HL-60 (cell line): ENCODE measurements around the gene SEC14L5.

Experiments used
- GABPA ChIP-seq: IDR thresholded peaks from 2 replicates; pipeline ENCODE4 v1.6.1; 2012; ENCODE audit warnings: low read depth
- POLR2AphosphoS5 ChIP-seq: IDR thresholded peaks from 2 replicates; pipeline ENCODE4 v1.6.1; 2012; ENCODE audit warnings: low read depth
- SPI1 ChIP-seq: IDR thresholded peaks from 2 replicates; pipeline ENCODE4 v1.6.1; 2012; ENCODE audit warnings: low read depth, mild to moderate bottlenecking, borderline replicate concordance
- TF ChIP-seq, protein P1 (sequence below): IDR thresholded peaks from one replicate; pipeline ENCODE4 v1.5.1; 2011; ENCODE audit warnings: low read length, control low read depth, inconsistent platforms; ENCODE audit not compliant: insufficient read depth
- TF ChIP-seq, protein P2 (sequence below): IDR thresholded peaks from 2 replicates; pipeline ENCODE4 v1.6.1; 2012; ENCODE audit warnings: low read depth; ENCODE audit not compliant: insufficient replicate concordance

DNA sequence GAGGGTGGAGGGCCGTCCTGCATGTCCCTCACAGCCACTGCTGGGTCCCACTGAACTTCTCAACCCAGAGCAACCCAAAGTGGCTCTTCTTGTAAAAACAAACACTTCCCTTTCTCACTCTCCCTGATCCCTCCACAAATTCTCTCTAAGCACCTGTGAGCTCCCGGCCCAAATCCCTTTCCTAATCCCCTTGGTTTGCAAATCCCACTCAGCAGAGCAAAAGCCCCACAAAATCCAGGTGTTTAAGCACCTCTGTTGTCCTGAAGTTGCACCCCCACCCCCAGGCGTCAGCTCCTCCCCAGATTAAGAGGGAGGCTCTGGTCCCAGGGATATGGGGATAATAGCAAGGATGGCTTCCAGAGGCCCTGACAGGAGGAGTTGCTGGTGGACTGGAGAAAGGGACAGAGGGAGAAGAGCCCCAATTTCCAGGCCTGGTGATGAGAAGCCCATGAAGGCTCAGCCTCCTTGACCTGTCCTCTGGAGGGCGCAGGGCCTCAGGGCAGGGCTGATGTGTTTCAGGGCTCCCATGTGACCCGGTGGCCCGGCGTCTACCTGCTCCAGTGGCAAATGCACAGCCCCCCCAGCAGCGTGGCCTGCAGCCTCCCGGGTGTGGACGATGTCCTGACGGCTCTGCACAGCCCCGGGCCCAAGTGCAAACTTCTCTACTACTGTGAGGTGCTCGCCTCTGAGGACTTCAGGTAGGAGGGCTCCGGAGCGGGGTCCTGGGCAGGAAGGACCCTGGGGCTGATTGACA, 52.6 kb downstream of the SEC14L5 start:
- TF ChIP-seq, protein P1, sequence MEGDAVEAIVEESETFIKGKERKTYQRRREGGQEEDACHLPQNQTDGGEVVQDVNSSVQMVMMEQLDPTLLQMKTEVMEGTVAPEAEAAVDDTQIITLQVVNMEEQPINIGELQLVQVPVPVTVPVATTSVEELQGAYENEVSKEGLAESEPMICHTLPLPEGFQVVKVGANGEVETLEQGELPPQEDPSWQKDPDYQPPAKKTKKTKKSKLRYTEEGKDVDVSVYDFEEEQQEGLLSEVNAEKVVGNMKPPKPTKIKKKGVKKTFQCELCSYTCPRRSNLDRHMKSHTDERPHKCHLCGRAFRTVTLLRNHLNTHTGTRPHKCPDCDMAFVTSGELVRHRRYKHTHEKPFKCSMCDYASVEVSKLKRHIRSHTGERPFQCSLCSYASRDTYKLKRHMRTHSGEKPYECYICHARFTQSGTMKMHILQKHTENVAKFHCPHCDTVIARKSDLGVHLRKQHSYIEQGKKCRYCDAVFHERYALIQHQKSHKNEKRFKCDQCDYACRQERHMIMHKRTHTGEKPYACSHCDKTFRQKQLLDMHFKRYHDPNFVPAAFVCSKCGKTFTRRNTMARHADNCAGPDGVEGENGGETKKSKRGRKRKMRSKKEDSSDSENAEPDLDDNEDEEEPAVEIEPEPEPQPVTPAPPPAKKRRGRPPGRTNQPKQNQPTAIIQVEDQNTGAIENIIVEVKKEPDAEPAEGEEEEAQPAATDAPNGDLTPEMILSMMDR: no peak
- TF ChIP-seq, protein P2, sequence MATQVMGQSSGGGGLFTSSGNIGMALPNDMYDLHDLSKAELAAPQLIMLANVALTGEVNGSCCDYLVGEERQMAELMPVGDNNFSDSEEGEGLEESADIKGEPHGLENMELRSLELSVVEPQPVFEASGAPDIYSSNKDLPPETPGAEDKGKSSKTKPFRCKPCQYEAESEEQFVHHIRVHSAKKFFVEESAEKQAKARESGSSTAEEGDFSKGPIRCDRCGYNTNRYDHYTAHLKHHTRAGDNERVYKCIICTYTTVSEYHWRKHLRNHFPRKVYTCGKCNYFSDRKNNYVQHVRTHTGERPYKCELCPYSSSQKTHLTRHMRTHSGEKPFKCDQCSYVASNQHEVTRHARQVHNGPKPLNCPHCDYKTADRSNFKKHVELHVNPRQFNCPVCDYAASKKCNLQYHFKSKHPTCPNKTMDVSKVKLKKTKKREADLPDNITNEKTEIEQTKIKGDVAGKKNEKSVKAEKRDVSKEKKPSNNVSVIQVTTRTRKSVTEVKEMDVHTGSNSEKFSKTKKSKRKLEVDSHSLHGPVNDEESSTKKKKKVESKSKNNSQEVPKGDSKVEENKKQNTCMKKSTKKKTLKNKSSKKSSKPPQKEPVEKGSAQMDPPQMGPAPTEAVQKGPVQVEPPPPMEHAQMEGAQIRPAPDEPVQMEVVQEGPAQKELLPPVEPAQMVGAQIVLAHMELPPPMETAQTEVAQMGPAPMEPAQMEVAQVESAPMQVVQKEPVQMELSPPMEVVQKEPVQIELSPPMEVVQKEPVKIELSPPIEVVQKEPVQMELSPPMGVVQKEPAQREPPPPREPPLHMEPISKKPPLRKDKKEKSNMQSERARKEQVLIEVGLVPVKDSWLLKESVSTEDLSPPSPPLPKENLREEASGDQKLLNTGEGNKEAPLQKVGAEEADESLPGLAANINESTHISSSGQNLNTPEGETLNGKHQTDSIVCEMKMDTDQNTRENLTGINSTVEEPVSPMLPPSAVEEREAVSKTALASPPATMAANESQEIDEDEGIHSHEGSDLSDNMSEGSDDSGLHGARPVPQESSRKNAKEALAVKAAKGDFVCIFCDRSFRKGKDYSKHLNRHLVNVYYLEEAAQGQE: no peak
- TF ChIP-seq GABPA (no peak), SPI1 (no peak), POLR2AphosphoS5 (no peak)
